ENCODE results near the gene SLC5A7. TPM values are rescaled to one million over a fixed set of nuclear protein-coding genes. Genes with fewer than 3 reads are reported as not detected.

The SLC5A7 gene
- total and polyA plus RNA-seq, 4 donors: 0.19 TPM; not detected in 3

DNA sequence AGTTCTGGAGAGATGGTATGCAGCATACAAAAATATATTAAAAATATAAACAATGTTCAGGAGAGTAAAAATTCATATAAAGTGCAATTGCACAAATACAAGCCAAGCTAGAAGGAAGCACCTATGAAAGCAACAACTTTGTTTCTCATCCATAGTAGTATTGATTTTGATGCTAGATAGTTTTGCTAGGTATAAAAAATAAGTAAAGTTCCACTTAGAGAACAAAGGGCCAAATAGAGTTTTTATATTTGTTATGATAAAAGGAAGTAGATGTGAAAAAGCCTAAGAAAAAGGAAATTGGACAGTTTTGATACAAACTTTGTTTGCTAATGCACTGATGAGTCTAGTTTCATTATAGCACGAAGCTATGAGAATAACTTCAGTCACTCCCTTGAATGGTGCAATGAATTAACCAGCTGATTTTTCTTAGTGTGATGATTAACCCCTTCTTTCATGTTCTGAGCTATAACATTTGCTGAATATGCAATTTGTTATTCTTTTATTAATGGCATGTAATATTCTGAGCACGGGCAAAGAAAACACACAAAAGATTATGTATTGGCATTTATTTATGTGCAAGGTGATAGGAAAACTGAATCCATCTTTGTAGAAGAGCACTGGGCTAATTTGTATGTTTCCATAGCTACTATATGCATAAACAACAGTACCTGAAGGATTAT lies 24.7 kb downstream of the SLC5A7 start:
- Histone ChIP-seq H3K4me3 (ENCODE audit: low read length in 2 of 2) (no peak overlapping the region), H3K36me3 (ENCODE audit: control insufficient read depth in 1 of 2, insufficient read depth in 2 of 2, low read length in 1 of 2) (no peaks in the 10 kb centered on the region), H3K4me1 (ENCODE audit: control insufficient read depth in 1 of 2, insufficient read depth in 2 of 2, low read length in 2 of 2) (no peaks in the 10 kb centered on the region), H3K27me3 (ENCODE audit: control insufficient read depth in 1 of 2, insufficient read depth in 2 of 2, low read length in 1 of 2) (no peaks in the 10 kb centered on the region), H3K9me3 (ENCODE audit: control insufficient read depth, low read length) (peaks cover 5% of the 10 kb centered on the region), H3K27ac (ENCODE audit: low read depth in 1 of 2, low read length in 2 of 2) (no peak overlapping the region)
- intact Hi-C loops (cut with DNase I): no loop called here
- ATAC-seq (ENCODE audit: low FRiP score) (no peak), DNase-seq (no peak)
- 91 to 97% methylated on average over 2 of the region's 2 CpGs for WGBS, 2 donors

DNA sequence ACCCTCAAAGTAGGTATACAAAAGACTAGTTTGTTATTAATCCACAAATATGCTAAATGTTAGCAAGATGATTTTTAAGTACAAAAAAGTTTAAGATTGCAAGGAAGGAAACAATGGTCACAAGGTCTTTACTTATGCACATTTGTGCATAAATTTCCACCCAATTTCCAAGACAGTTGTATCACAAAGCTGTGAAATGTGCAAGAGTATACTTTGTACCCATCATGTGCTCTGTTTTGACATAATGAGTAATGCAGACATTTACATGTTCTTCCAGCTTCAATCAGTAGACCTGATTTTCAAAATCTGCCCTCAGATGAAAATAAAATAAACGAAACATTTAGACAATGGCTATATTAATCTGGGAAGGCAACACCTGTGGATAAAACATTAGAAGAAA lies 27.0 kb downstream of the SLC5A7 start:
- Histone ChIP-seq H3K4me1 (ENCODE audit: control insufficient read depth in 1 of 2, insufficient read depth in 2 of 2, low read length in 2 of 2) (no peaks in the 10 kb centered on the region), H3K4me3 (ENCODE audit: low read length in 2 of 2) (no peak overlapping the region), H3K36me3 (ENCODE audit: control insufficient read depth in 1 of 2, insufficient read depth in 2 of 2, low read length in 1 of 2) (no peaks in the 10 kb centered on the region), H3K27ac (ENCODE audit: low read depth in 1 of 2, low read length in 2 of 2) (no peak overlapping the region), H3K9me3 (ENCODE audit: control insufficient read depth, low read length) (peaks cover 5% of the 10 kb centered on the region), H3K27me3 (ENCODE audit: control insufficient read depth in 1 of 2, insufficient read depth in 2 of 2, low read length in 1 of 2) (no peaks in the 10 kb centered on the region)
- WGBS, 2 donors: 83 to 88% methylated on average over 1 of the region's 1 CpG
- ATAC-seq (ENCODE audit: low FRiP score) (no peak), DNase-seq (no peak)
- intact Hi-C loops (cut with DNase I): no loop called here

DNA sequence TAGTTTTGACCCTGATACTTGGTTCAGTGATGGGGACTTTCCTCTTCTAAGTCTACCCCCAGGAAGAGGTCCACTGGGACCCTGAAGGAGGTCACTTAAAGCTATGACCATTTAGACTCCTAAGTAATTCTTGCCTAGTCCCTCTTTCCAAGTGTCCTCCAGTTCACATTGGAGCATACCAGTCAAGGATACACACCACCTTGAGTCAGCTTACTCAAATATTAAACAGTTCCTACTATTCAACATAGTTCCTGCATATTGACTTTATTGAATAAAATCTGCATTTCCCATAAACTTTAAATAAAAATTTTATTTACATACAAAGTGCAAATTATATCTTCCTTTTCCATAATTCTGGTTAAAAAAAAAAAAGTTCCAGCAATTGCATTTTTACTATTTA lies 36.3 kb downstream of the SLC5A7 start:
- DNase-seq (no peak), ATAC-seq (ENCODE audit: low FRiP score) (no peak)
- H3K4me1 ChIP-seq (ENCODE audit: control insufficient read depth in 1 of 2, insufficient read depth in 2 of 2, low read length in 2 of 2): no peaks in the 10 kb centered on the region
- intact Hi-C loops (cut with DNase I): no loop called here
- no peaks in the 10 kb centered on the region for H3K27me3 ChIP-seq (ENCODE audit: control insufficient read depth in 1 of 2, insufficient read depth in 2 of 2, low read length in 1 of 2)
- no peaks in the 10 kb centered on the region for H3K9me3 ChIP-seq (ENCODE audit: control insufficient read depth, low read length)
- no peaks in the 10 kb centered on the region for H3K36me3 ChIP-seq (ENCODE audit: control insufficient read depth in 1 of 2, insufficient read depth in 2 of 2, low read length in 1 of 2)
- no peak overlapping the region for H3K4me3 ChIP-seq (ENCODE audit: low read length in 2 of 2)
- no peak overlapping the region for H3K27ac ChIP-seq (ENCODE audit: low read depth in 1 of 2, low read length in 2 of 2)

DNA sequence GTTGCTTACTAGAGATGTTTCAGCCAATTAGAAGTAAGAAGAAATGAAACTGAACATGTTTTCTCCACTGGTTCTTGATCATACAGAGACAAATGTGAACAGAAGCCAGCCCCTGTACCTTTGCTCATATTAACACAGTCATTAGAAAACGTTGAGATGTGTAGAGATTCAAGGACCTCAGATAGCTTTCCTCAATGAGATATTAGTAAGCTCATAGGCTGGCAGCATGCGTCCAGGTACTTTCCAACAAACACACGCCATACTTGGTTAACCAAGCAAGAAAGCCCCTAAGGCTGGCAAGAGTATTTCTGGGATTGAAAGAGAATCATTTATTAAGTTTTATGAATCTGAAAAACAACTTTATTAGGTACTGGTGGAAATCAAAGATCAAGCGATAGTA lies 37.5 kb downstream of the SLC5A7 start:
- 80 to 85% methylated on average over 4 of the region's 4 CpGs for WGBS, 2 donors
- no peak overlapping the region for H3K27ac ChIP-seq (ENCODE audit: low read depth in 1 of 2, low read length in 2 of 2)
- no peak overlapping the region for H3K4me3 ChIP-seq (ENCODE audit: low read length in 2 of 2)
- DNase-seq (no peak), ATAC-seq (ENCODE audit: low FRiP score) (no peak)
- no peaks in the 10 kb centered on the region for H3K36me3 ChIP-seq (ENCODE audit: control insufficient read depth in 1 of 2, insufficient read depth in 2 of 2, low read length in 1 of 2)
- intact Hi-C loops (cut with DNase I): no loop called here
- H3K4me1 ChIP-seq (ENCODE audit: control insufficient read depth in 1 of 2, insufficient read depth in 2 of 2, low read length in 2 of 2): no peaks in the 10 kb centered on the region
- no peaks in the 10 kb centered on the region for H3K27me3 ChIP-seq (ENCODE audit: control insufficient read depth in 1 of 2, insufficient read depth in 2 of 2, low read length in 1 of 2)
- H3K9me3 ChIP-seq (ENCODE audit: control insufficient read depth, low read length): no peaks in the 10 kb centered on the region

DNA sequence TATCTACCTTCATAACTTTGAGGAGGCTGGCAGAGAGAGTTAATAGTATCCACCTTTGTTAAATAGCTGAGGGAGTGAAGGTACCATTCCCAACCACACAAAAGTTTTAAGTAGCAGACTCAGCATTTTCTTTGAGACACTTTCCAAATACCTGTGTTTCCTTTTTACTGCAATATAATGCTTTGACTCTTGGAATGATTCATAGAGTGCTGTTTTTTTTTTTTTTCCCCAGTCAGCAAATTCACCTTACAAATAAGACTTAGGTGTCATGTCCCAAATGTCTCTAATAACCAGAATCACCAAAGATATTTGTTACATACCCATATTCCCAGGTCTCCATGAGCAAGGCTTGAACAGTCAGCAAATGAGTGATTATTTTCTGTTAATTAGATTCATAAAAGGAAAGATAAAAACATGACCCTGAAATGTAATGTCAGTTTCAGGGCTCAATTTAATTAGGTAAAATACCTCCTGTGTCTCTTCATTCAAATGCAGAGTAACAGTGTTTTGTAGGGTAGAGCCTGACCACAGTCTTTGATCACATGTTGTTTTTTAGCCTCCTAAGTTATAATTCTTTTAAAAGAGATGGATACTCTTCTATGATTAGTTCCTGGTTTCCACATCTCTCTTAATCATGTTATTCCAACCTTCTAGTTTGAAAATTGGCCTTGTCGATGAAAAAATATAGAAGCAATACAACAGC lies 39.9 kb downstream of the SLC5A7 start:
- Histone ChIP-seq H3K27me3 (ENCODE audit: control insufficient read depth in 1 of 2, insufficient read depth in 2 of 2, low read length in 1 of 2) (no peaks in the 10 kb centered on the region), H3K4me3 (ENCODE audit: low read length in 2 of 2) (no peak overlapping the region), H3K36me3 (ENCODE audit: control insufficient read depth in 1 of 2, insufficient read depth in 2 of 2, low read length in 1 of 2) (no peaks in the 10 kb centered on the region), H3K4me1 (ENCODE audit: control insufficient read depth in 1 of 2, insufficient read depth in 2 of 2, low read length in 2 of 2) (no peaks in the 10 kb centered on the region), H3K9me3 (ENCODE audit: control insufficient read depth, low read length) (no peaks in the 10 kb centered on the region), H3K27ac (ENCODE audit: low read depth in 1 of 2, low read length in 2 of 2) (no peak overlapping the region)
- WGBS, 2 donors: 95 to 96% methylated on average over 1 of the region's 1 CpG
- ATAC-seq (ENCODE audit: low FRiP score) (no peak), DNase-seq (no peak)
- intact Hi-C loops (cut with DNase I): no loop called here

DNA sequence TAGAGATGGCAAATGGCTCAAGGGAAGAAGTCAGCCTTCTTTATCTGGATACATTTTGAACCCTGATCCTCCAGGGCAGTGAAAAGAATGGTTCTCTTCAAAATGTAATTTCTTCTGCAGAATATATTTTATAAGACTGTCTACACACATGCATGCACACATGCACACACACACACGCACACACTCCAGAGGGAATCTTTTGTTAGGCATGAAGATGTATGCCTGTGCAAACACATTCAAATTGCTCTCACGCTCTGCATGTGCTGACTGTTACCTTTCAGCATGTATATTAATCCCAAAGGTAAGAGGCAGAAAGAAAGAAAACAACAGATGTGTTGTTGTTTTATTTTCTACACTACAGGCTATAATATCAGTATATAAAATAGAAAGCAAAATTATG lies 43.2 kb downstream of the SLC5A7 start:
- intact Hi-C loops (cut with DNase I): no loop called here
- Histone ChIP-seq H3K27ac (ENCODE audit: low read depth in 1 of 2, low read length in 2 of 2) (no peak overlapping the region), H3K4me1 (ENCODE audit: control insufficient read depth in 1 of 2, insufficient read depth in 2 of 2, low read length in 2 of 2) (no peaks in the 10 kb centered on the region), H3K36me3 (ENCODE audit: control insufficient read depth in 1 of 2, insufficient read depth in 2 of 2, low read length in 1 of 2) (no peaks in the 10 kb centered on the region), H3K4me3 (ENCODE audit: low read length in 2 of 2) (no peak overlapping the region), H3K9me3 (ENCODE audit: control insufficient read depth, low read length) (no peaks in the 10 kb centered on the region), H3K27me3 (ENCODE audit: control insufficient read depth in 1 of 2, insufficient read depth in 2 of 2, low read length in 1 of 2) (no peaks in the 10 kb centered on the region)
- DNase-seq (no peak), ATAC-seq (ENCODE audit: low FRiP score) (no peak)
- 59 to 72% methylated on average over 2 of the region's 2 CpGs for WGBS, 2 donors

DNA sequence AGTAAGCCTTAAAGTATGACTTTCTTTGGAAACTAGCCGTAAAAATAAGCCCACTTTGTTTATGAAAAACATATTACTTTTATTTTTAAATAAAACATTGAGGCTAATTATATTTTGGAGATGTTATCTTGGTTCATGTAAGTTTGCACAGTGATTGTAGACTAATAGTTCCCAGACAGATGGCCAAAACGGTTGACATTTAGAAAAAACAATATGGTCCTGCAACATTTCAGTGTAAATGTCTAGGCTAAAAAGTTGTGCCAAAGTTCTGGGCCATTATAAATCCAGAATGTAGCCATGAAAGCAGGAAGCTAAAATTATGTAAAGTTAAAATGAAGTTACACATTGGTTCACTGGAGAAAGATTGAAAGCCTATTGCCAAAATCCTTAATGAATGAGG lies 43.6 kb downstream of the SLC5A7 start:
- no peaks in the 10 kb centered on the region for H3K36me3 ChIP-seq (ENCODE audit: control insufficient read depth in 1 of 2, insufficient read depth in 2 of 2, low read length in 1 of 2)
- H3K4me3 ChIP-seq (ENCODE audit: low read length in 2 of 2): no peak overlapping the region
- intact Hi-C loops (cut with DNase I): loop anchor here in 1 of 2 donors (10.0 kb wide), 1 partner anchor 95 kb away; no protein-coding TSS in a partner anchor
- H3K4me1 ChIP-seq (ENCODE audit: control insufficient read depth in 1 of 2, insufficient read depth in 2 of 2, low read length in 2 of 2): no peaks in the 10 kb centered on the region
- ATAC-seq (ENCODE audit: low FRiP score) (no peak), DNase-seq (no peak)
- 5 to 9% methylated on average over 2 of the region's 2 CpGs for WGBS, 2 donors
- H3K27me3 ChIP-seq (ENCODE audit: control insufficient read depth in 1 of 2, insufficient read depth in 2 of 2, low read length in 1 of 2): no peaks in the 10 kb centered on the region
- no peaks in the 10 kb centered on the region for H3K9me3 ChIP-seq (ENCODE audit: control insufficient read depth, low read length)
- no peak overlapping the region for H3K27ac ChIP-seq (ENCODE audit: low read depth in 1 of 2, low read length in 2 of 2)

DNA sequence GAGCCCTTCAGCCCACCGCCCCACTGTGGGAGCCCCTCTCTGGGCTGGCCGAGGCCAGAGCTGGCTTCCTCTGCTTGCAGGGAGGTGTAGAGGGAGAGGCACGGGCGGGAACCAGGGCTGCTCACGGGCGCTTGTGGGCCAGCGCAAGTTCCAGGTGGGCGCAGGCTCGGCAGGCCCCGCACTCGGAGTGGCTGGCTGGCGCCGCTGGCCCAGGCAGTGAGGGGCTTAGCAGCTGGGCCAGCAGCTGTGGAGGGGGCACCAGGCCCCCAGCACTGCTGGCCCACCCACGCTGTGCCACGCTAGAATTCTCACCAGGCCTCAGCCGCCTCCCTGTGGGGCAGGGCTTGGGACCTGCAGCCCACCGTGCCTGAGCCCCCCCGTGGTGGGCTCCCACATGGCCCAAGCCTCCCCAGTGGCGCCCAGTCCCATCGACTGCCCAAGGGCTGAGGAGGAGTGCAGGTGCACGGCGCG lies 45.2 kb downstream of the SLC5A7 start:
- WGBS, 2 donors: 97% methylated on average over 23 of the region's 23 CpGs

DNA sequence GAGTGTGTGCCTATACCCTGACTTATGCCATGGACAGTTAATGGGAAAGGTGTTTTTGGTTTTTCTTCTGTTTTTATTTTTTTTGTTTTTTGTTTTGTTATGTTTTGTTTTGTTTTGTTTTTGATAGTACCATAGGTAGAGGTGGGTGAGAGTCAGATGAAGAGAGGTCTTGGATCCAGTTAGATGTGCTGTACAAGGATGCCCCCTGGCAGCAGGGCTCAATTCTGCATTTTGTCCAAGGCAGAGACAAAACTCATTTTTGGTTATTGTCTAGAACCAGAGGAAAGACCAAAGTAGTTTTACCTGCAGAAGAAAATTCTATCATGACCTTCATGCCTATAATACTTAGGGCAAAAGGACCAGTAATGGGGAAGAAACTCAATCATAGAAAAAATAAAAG lies 48.5 kb downstream of the SLC5A7 start:
- H3K4me1 ChIP-seq (ENCODE audit: control insufficient read depth in 1 of 2, insufficient read depth in 2 of 2, low read length in 2 of 2): no peaks in the 10 kb centered on the region
- no peaks in the 10 kb centered on the region for H3K27me3 ChIP-seq (ENCODE audit: control insufficient read depth in 1 of 2, insufficient read depth in 2 of 2, low read length in 1 of 2)
- H3K36me3 ChIP-seq (ENCODE audit: control insufficient read depth in 1 of 2, insufficient read depth in 2 of 2, low read length in 1 of 2): no peaks in the 10 kb centered on the region
- DNase-seq (no peak), ATAC-seq (ENCODE audit: low FRiP score) (no peak)
- intact Hi-C loops (cut with DNase I): loop anchor here in 1 of 2 donors (10.0 kb wide), 1 partner anchor 100 kb away; no protein-coding TSS in a partner anchor
- no peak overlapping the region for H3K27ac ChIP-seq (ENCODE audit: low read depth in 1 of 2, low read length in 2 of 2)
- no peaks in the 10 kb centered on the region for H3K9me3 ChIP-seq (ENCODE audit: control insufficient read depth, low read length)
- H3K4me3 ChIP-seq (ENCODE audit: low read length in 2 of 2): no peak overlapping the region

More for the DNA sequence above, 45.2 kb downstream of the SLC5A7 start:
- H3K9me3 ChIP-seq (ENCODE audit: control insufficient read depth, low read length): no peaks in the 10 kb centered on the region
- H3K27ac ChIP-seq (ENCODE audit: low read depth in 1 of 2, low read length in 2 of 2): no peak overlapping the region
- intact Hi-C loops (cut with DNase I): loop anchor here in 1 of 2 donors (10.0 kb wide), 1 partner anchor 97 kb away; no protein-coding TSS in a partner anchor
- H3K4me1 ChIP-seq (ENCODE audit: control insufficient read depth in 1 of 2, insufficient read depth in 2 of 2, low read length in 2 of 2): no peaks in the 10 kb centered on the region
- H3K27me3 ChIP-seq (ENCODE audit: control insufficient read depth in 1 of 2, insufficient read depth in 2 of 2, low read length in 1 of 2): no peaks in the 10 kb centered on the region
- DNase-seq (no peak), ATAC-seq (ENCODE audit: low FRiP score) (peak; percentile 45)
- H3K4me3 ChIP-seq (ENCODE audit: low read length in 2 of 2): no peak overlapping the region
- no peaks in the 10 kb centered on the region for H3K36me3 ChIP-seq (ENCODE audit: control insufficient read depth in 1 of 2, insufficient read depth in 2 of 2, low read length in 1 of 2)

All from aorta (tissue), 5 donors.